UCSD-AML1 (cell line): ENCODE data around the gene LAMB4.

ENCODE experiments used
- DNase-seq: peaks from one replicate; lab custom pipeline; 2025; ENCODE audit not compliant: unreplicated experiment; lab: John Stamatoyannopoulos, UW

The LAMB4 gene

GRCh38 chr7:108016841-108017775 is 113.1 kb downstream of the LAMB4 start:
- no peak for DNase-seq

DNA sequence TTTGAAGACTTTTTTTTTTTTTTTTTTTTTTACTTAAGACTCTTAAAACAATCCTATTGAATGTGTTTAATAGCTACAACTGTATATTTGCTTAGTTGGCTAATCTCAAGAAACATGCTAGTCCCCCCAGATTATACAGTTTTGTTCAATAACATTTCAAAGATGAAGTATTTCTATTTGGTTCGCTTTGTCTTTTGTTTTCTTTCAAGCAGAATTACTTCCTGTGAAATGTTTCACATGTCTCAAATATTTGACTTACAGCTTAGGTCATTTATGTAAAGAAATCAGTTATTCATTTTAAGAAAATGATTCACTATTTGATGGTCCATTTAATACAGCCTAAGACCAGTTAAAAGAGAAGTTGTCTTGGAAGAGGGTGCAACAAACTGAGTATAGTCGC is 114.4 kb downstream of the LAMB4 start:
- DNase-seq: no peak

GRCh38 chr7:108014747-108015682 is 115.1 kb downstream of the LAMB4 start:
- DNase-seq: no peak

- no peak for DNase-seq
These were observed 115.9 kb downstream of the LAMB4 start for GRCh38 chr7:108014215-108014614.

DNA sequence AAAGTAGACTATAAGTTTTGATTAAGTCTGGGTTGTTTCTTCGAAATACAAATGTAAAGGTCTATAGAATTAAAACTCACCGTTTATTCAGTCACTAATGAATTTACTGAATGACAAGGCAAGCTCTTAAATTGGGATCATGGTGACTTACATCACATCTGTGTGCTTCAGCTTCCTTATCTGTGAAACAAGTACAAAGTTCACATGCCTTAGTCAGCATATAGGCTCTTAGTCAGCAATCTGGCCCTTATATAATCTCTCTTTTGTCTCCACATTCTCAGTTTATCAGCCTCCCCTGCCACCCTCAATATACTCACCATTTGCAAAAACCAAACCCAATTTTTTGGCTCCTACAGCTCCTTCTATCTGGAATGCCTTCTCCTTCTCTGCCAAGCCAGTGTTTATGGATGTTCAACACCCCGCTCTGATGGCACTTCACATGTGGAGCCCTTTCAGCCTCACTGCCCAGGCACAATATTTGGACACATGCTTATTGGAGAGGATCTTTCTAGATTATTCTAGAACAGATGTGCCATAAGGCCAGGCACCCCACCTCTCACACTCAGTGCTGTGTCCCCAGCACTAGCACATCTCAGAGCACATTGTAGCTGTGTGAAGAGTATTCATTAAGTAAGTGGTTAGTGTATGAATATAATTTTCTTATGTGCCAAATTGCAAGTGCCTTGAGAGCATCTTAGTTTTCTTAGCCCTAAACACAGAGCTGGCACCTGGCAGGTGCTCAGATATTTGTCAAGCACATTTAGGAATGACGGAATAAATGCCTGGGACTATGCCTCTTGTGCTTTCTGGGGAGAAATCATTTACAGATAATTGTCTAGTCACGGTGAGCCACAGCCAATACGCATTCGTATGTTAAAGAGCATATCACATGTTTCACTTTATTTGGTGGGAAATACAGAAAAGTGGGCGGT is 117.4 kb downstream of the LAMB4 start:
- no peak for DNase-seq

GRCh38 chr7:108010377-108010776 is 119.8 kb downstream of the LAMB4 start:
- DNase-seq: no peak

- no peak for DNase-seq
These were observed 120.3 kb downstream of the LAMB4 start for GRCh38 chr7:108009873-108010272.

DNA sequence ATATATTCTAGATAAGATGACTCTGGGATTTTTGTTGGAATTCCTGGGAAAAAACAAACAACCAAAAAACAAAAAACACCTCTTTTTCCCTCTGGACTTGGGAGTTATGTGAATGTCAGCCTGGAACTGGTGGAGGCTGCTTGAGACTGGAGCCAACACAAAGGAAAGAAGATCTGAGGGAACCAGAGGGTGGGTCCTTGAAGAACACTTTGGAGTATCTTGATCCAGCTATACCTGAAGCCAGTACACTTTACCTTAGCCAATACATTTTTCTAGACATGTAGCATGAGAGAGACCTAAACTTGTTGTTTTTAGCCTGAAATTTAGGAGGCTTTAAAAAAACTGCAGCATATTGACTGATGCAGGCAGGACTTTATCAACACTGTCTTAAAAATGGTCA is 121.3 kb downstream of the LAMB4 start:
- DNase-seq: no peak

GRCh38 chr7:108008240-108008639 is 121.9 kb downstream of the LAMB4 start:
- no peak for DNase-seq

DNA sequence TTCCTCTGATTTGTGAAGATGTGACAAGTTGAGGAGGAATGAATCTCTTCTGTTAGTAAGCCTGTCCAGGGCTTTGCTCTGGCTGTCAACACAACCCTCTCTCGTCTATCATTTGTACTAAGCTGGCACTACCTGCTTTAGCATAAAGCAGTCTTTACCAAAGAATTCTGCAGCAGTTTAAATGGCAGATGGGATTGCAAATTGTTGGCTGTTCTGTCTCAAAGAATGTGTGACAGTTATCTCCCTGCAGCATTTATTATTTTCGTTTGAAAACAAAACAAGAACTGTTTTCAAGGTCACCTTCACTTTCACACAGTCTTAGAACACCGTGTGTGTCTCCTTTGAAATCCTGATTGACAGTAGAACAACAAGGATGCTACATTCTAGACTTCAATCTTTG is 122.4 kb downstream of the LAMB4 start:
- no peak for DNase-seq

GRCh38 chr7:108007261-108007660 is 122.9 kb downstream of the LAMB4 start:
- no peak for DNase-seq

DNA sequence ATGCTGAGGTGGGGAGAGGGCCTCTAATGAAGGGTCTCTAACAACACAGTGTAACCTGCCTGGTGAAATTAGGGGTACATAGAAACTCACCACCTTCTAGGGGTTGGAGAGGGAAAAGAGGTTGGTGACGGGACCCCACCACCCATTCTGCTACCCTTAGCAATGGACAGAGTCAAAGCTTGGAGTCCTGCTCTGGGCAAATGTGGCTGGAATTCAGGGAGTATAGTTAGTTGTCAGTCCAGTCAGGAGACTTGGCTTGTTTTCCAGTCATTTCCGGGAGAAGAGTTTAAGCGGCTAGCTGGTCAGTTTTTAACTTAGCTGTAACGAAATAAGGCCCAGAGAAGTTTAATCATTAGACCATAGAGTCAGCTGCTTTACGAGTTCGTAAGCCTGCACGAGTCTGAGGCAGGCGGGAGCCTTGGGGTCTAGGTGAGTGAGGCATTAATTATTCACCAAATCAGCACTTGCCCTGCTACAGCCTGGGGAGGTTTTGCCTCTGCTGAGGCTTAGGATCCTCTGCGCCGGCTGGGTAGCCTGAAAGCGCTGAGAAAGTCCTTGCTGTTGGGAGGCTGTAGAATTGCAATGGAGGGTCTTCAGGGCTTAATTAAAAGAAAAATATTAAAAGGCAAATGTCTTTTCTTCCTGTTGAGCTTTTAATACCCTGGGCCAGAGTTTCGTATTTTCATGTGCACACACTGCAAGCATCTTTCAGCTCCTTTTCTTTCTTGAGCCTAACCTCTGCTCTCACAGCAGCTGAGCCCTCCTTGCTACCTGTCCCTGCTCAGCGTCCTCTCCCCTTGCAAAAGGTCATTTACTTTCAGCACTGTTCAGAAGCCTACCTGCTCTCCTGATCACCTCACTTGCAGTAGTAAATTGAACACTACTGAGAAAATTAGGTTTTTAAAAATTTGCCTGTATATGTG is 125.7 kb downstream of the LAMB4 start:
- no peak for DNase-seq

- DNase-seq: no peak
These were observed 126.6 kb downstream of the LAMB4 start for GRCh38 chr7:108003599-108003935.

GRCh38 chr7:108002726-108003598 is 127.2 kb downstream of the LAMB4 start, which contains the start of gene LAMB1:
LAMB1 (minus strand) TSS chr7:108003161; CDS start chr7:108002885, 276 bp downstream.
- no peak for DNase-seq

GRCh38 chr7:108001764-108002725 is 128.1 kb downstream of the LAMB4 start:
- no peak for DNase-seq

- DNase-seq: no peak
These were observed 129.0 kb downstream of the LAMB4 start for GRCh38 chr7:108000875-108001763.
